Lung (tissue), 12 donors: ENCODE data around the gene ATG5. TPM values are rescaled to one million over a fixed set of nuclear protein-coding genes. Genes with fewer than 3 reads are reported as not detected.

ENCODE experiments used
- ATAC-seq: fragments of 200-7000 bp; cut with Tn5 transposase; one replicate; pipeline ENCODE4 v1.9.1; 2020; ENCODE audit warnings: moderate number of reproducible peaks; ENCODE audit not compliant: insufficient read depth, low FRiP score
- DNase-seq, 3 donors: peaks; one replicate each; pipeline ENCODE4 v3.0.0-alpha.2; 2013 to 2017
- H3K27ac ChIP-seq, 2 donors: one replicate each; pipeline ENCODE4 v1.5.1; 2013; ENCODE audit warnings: mild to moderate bottlenecking in 2 of 2, moderate library complexity in 2 of 2, control low read depth in 1 of 2, inconsistent platforms in 1 of 2, low read depth in 1 of 2, low read length in 1 of 2
- H3K27me3 ChIP-seq, 3 donors: one replicate each; pipeline ENCODE4 v1.5.1; 2013; ENCODE audit warnings: low read length in 2 of 3; ENCODE audit not compliant: control insufficient read depth in 3 of 3, insufficient read depth in 3 of 3
- H3K36me3 ChIP-seq, 4 donors: one replicate each; pipeline ENCODE4 v1.5.1; 2013; ENCODE audit warnings: low read length in 4 of 4, mild to moderate bottlenecking in 1 of 4, moderate library complexity in 1 of 4; ENCODE audit not compliant: control insufficient read depth in 4 of 4, insufficient read depth in 4 of 4
- H3K4me1 ChIP-seq, 5 donors: one replicate each; pipeline ENCODE4 v1.5.1; 2013; ENCODE audit warnings: low read length in 5 of 5, mild to moderate bottlenecking in 2 of 5, moderate library complexity in 1 of 5; ENCODE audit not compliant: control insufficient read depth in 5 of 5, insufficient read depth in 5 of 5
- H3K4me3 ChIP-seq: one replicate; pipeline ENCODE4 v1.5.1; 2013; ENCODE audit warnings: mild to moderate bottlenecking, control low read depth, moderate library complexity
- H3K9ac ChIP-seq, 2 donors: one replicate each; pipeline ENCODE4 v1.5.1; 2013; ENCODE audit warnings: low read length in 2 of 2, control low read depth in 1 of 2; ENCODE audit not compliant: insufficient read depth in 1 of 2
- H3K9me3 ChIP-seq, 4 donors: one replicate each; pipeline ENCODE4 v1.5.1; 2013; ENCODE audit warnings: low read length in 3 of 4, mild to moderate bottlenecking in 1 of 4, moderate library complexity in 1 of 4; ENCODE audit not compliant: control insufficient read depth in 4 of 4, insufficient read depth in 3 of 4
- CTCF ChIP-seq: IDR thresholded peaks from 2 replicates; pipeline ENCODE4 v1.5.1; 2012; ENCODE audit warnings: mild to moderate bottlenecking; ENCODE audit errors: control extremely low read depth, extremely low read depth
- WGBS, 2 donors: extraction: QIAGEN DNeasy Blood & Tissue Kit; methylation state at CpG; one replicate each; pipeline ENCODE4 v1.1.7; 2013; 5-methylcytosine and 5-hydroxymethylcytosine counted together
- polyA plus RNA-seq, 2 donors: library from polyadenylated mRNA; stranded (reverse); fragments of 200-250 nt; gene quantifications; one replicate each; pipeline ENCODE4 v1.2.1, GENCODE V29; 2013
- total RNA-seq, 2 donors: library from RNA; depleted of rRNA in 1 of 2; stranded (reverse); fragments of >200 nt in 1 of 2; gene quantifications; one replicate each; pipeline ENCODE4 v1.2.1, GENCODE V29; 2014 to 2021
- donor health status: control.
- donor health status: control.
- donor health status: Bipolar disorder and iron deficiency.
- donor health status: healthy.
- donor health status: DM: yes; HTN: yes; CAD: no.

ATG5 gene
- total and polyA plus RNA-seq, 4 donors: 15.0 to 54.2 (median 22.3) TPM

- WGBS, 2 donors: 92 to 97% methylated on average over 1 of the region's 1 CpG
- Histone ChIP-seq H3K4me3 (no peak overlapping the region), H3K4me1 (peaks cover 0 to 4% (median 1%) of the 10 kb centered on the region in 5 donors), H3K9ac (no peak overlapping the region), H3K36me3 (peaks cover 0 to 16% (median 8%) of the 10 kb centered on the region in 4 donors), H3K27ac (no peak overlapping the region), H3K9me3 (peaks cover 0 to 2% (median 0%) of the 10 kb centered on the region in 4 donors), H3K27me3 (no peaks in the 10 kb centered on the region)
- DNase-seq: no peak
- no peak for ATAC-seq
- TF ChIP-seq CTCF: no peak
Measured at GRCh38 chr6:106293116-106293515, 32.4 kb downstream of the ATG5 start.

- 96 to 98% methylated on average over 1 of the region's 1 CpG for WGBS, 2 donors
- Histone ChIP-seq H3K9ac (no peak overlapping the region), H3K4me1 (peaks cover 0 to 4% (median 3%) of the 10 kb centered on the region in 5 donors), H3K4me3 (no peak overlapping the region), H3K27ac (no peak overlapping the region), H3K27me3 (no peaks in the 10 kb centered on the region), H3K9me3 (peaks cover 0 to 2% (median 0%) of the 10 kb centered on the region in 4 donors), H3K36me3 (peaks cover 0 to 16% (median 8%) of the 10 kb centered on the region in 4 donors)
- DNase-seq (no peak), ATAC-seq (no peak)
- TF ChIP-seq CTCF: no peak
Measured at GRCh38 chr6:106290954-106291353, 34.6 kb downstream of the ATG5 start.

GRCh38 chr6:106290032-106290431 lies 35.5 kb downstream of the ATG5 start:
- no peak for TF ChIP-seq CTCF

GRCh38 chr6:106287215-106287614 lies 38.3 kb downstream of the ATG5 start:
- Histone ChIP-seq H3K27ac (no peak overlapping the region), H3K27me3 (no peaks in the 10 kb centered on the region), H3K4me3 (no peak overlapping the region), H3K9ac (no peak overlapping the region), H3K36me3 (peaks cover 0 to 13% (median 7%) of the 10 kb centered on the region in 4 donors), H3K9me3 (peaks cover 0 to 2% (median 0%) of the 10 kb centered on the region in 4 donors), H3K4me1 (peaks cover 0 to 4% (median 3%) of the 10 kb centered on the region in 5 donors)
- 68 to 81% methylated on average over 1 of the region's 1 CpG for WGBS, 2 donors
- no peak for TF ChIP-seq CTCF
- DNase-seq: no peak
- no peak for ATAC-seq

More at GRCh38 chr6:106290032-106290431, 35.5 kb downstream of the ATG5 start:
- Histone ChIP-seq H3K4me1 (peaks cover 0 to 4% (median 3%) of the 10 kb centered on the region in 5 donors), H3K4me3 (no peak overlapping the region), H3K9ac (no peak overlapping the region), H3K27ac (no peak overlapping the region), H3K27me3 (no peaks in the 10 kb centered on the region), H3K36me3 (peaks cover 0 to 16% (median 7%) of the 10 kb centered on the region in 4 donors), H3K9me3 (peaks cover 0 to 2% (median 0%) of the 10 kb centered on the region in 4 donors)
- ATAC-seq (no peak), DNase-seq (no peak)
- 98 to 99% methylated on average over 4 of the region's 4 CpGs for WGBS, 2 donors
